Measurements from ENCODE around the gene TRAPPC11. TPM values are rescaled to one million over a fixed set of nuclear protein-coding genes. Genes with fewer than 3 reads are reported as not detected.

The TRAPPC11 gene
- total and polyA plus RNA-seq, 4 donors, result 7.6 to 27.9 (median 14.9) TPM

GRCh38 chr4:183722731-183723560 lies 63.9 kb downstream of the TRAPPC11 start:
- peak overlapping the region in 1 of 2 donors; percentile 16 for H3K9ac ChIP-seq (ENCODE audit: low read depth in 1 of 2, low read length in 2 of 2)
- TF ChIP-seq RAD21 (IDR thresholded peaks at IDR 0.05), result no peak
- TF ChIP-seq ZBTB33 (IDR thresholded peaks at IDR 0.05), result no peak
- TF ChIP-seq REST (IDR thresholded peaks at IDR 0.05), result no peak
- no peak for TF ChIP-seq GABPA (IDR thresholded peaks at IDR 0.05 in 1 of 2, conservative IDR thresholded peaks at IDR 0.05 in 1 of 2)
- TF ChIP-seq HNF4G (IDR thresholded peaks at IDR 0.05), result no peak
- TF ChIP-seq ATF3 (IDR thresholded peaks at IDR 0.05), result no peak
- no peak for TF ChIP-seq MAX (IDR thresholded peaks at IDR 0.05)
- TF ChIP-seq CTCF (IDR thresholded peaks at IDR 0.05; ENCODE audit: low read depth, low read length, missing input control), result no peak
- TF ChIP-seq FOXA2 (IDR thresholded peaks at IDR 0.05), result no peak
- TF ChIP-seq YY1 (IDR thresholded peaks at IDR 0.05), result no peak
- no peak for TF ChIP-seq HNF4A (conservative IDR thresholded peaks at IDR 0.05)
- no peak for TF ChIP-seq RXRA (IDR thresholded peaks at IDR 0.05)
- peak; percentile 59 for DNase-seq (ENCODE audit: low spot score)

More at GRCh38 chr4:183722731-183723560, 63.9 kb downstream of the TRAPPC11 start:
- no peaks in the 10 kb centered on the region for H3K27me3 ChIP-seq (ENCODE audit: control insufficient read depth in 4 of 4, insufficient read depth in 4 of 4, low read length in 3 of 4)
- H3K36me3 ChIP-seq (ENCODE audit: control insufficient read depth in 4 of 4, insufficient read depth in 3 of 4, low read depth in 1 of 4, low read length in 3 of 4), result no peaks in the 10 kb centered on the region
- no peaks in the 10 kb centered on the region for H3K9me3 ChIP-seq (ENCODE audit: control insufficient read depth in 4 of 4, low read length in 3 of 4)
- peak overlapping the region in 1 of 2 donors; percentile 7 for H3K27ac ChIP-seq (ENCODE audit: low read depth in 1 of 2, low read length in 2 of 2)
- WGBS, result 7% methylated on average over 70 of the region's 70 CpGs
- H3K4me1 ChIP-seq (ENCODE audit: control insufficient read depth in 4 of 4, insufficient read depth in 4 of 4, low read length in 3 of 4), result peaks cover 0 to 14% (median 6%) of the 10 kb centered on the region in 4 donors
- peak overlapping the region; percentile 31 to 75 (median 49) for H3K4me3 ChIP-seq (ENCODE audit: low read depth in 1 of 3, low read length in 3 of 3)

All from liver (tissue), 9 donors.